SIG-M5 (cell line): Measurements from ENCODE around the gene PARVA.
"Not testable (repeated sequence)": the region's sequence is repeated elsewhere in the genome, so short reads cannot be mapped to it uniquely, and the experiment has no call there.

Source experiments
- DNase-seq: peaks from one replicate; lab custom pipeline; 2025; lab: John Stamatoyannopoulos, UW

Gene PARVA

GRCh38 chr11:12377106-12377823, at the start of gene PARVA:
PARVA (plus strand) TSS chr11:12377571; CDS start chr11:12377648, 77 bp downstream.
- DNase-seq, result no peak

GRCh38 chr11:12329169-12329568, 48.2 kb upstream of the PARVA start:
- DNase-seq, result no peak

GRCh38 chr11:12329797-12330196, 47.6 kb upstream of the PARVA start:
- DNase-seq, result no peak

- no peak for DNase-seq
These were observed 46.7 kb upstream of the PARVA start for GRCh38 chr11:12330485-12331231.

- no peak for DNase-seq
These were observed 46.0 kb upstream of the PARVA start for GRCh38 chr11:12331239-12331874.

GRCh38 chr11:12343526-12343925, 33.8 kb upstream of the PARVA start:
- no peak for DNase-seq

- no peak for DNase-seq
These were observed 23.8 kb upstream of the PARVA start for GRCh38 chr11:12353534-12353933.

- DNase-seq, result no peak
These were observed 22.4 kb upstream of the PARVA start for GRCh38 chr11:12354750-12355545.

- no peak for DNase-seq
These were observed 20.3 kb upstream of the PARVA start for GRCh38 chr11:12356944-12357655.

GRCh38 chr11:12357697-12358096, 19.7 kb upstream of the PARVA start:
- not testable (repeated sequence) for DNase-seq

- no peak for DNase-seq
These were observed 18.8 kb upstream of the PARVA start for GRCh38 chr11:12358302-12359188.

GRCh38 chr11:12359761-12360160, 17.6 kb upstream of the PARVA start:
- no peak for DNase-seq

GRCh38 chr11:12361682-12362081, 15.7 kb upstream of the PARVA start:
- DNase-seq, result no peak

- no peak for DNase-seq
These were observed 14.5 kb upstream of the PARVA start for GRCh38 chr11:12362857-12363256.

- DNase-seq, result no peak
These were observed 14.0 kb upstream of the PARVA start for GRCh38 chr11:12363373-12363772.

- not testable (repeated sequence) for DNase-seq
These were observed 11.3 kb upstream of the PARVA start for GRCh38 chr11:12365965-12366575.

GRCh38 chr11:12367057-12367456, 10.3 kb upstream of the PARVA start:
- DNase-seq, result not testable (repeated sequence)

- no peak for DNase-seq
These were observed 5.3 kb upstream of the PARVA start for GRCh38 chr11:12372111-12372510.

GRCh38 chr11:12375720-12376119, 1.7 kb upstream of the PARVA start:
- DNase-seq, result no peak
